WI38 (cell line): Measurements from ENCODE around the gene RNF207.

Experiments
- H3K4me3 ChIP-seq: 2 replicates; pipeline ENCODE4 v1.5.1; 2011; ENCODE audit warnings: low read depth, mild to moderate bottlenecking, control low read depth, low read length
- TF ChIP-seq, protein P1 (sequence below): IDR thresholded peaks from 2 replicates; pipeline ENCODE4 v1.5.1; 2012; ENCODE audit warnings: low read depth, mild to moderate bottlenecking, control low read depth, low read length

The RNF207 gene

GRCh38 chr1:6180707-6181311, 25.1 kb upstream of the RNF207 start:
- TF ChIP-seq, protein P1, sequence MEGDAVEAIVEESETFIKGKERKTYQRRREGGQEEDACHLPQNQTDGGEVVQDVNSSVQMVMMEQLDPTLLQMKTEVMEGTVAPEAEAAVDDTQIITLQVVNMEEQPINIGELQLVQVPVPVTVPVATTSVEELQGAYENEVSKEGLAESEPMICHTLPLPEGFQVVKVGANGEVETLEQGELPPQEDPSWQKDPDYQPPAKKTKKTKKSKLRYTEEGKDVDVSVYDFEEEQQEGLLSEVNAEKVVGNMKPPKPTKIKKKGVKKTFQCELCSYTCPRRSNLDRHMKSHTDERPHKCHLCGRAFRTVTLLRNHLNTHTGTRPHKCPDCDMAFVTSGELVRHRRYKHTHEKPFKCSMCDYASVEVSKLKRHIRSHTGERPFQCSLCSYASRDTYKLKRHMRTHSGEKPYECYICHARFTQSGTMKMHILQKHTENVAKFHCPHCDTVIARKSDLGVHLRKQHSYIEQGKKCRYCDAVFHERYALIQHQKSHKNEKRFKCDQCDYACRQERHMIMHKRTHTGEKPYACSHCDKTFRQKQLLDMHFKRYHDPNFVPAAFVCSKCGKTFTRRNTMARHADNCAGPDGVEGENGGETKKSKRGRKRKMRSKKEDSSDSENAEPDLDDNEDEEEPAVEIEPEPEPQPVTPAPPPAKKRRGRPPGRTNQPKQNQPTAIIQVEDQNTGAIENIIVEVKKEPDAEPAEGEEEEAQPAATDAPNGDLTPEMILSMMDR, result no peak
- H3K4me3 ChIP-seq, result no peak overlapping the region

DNA sequence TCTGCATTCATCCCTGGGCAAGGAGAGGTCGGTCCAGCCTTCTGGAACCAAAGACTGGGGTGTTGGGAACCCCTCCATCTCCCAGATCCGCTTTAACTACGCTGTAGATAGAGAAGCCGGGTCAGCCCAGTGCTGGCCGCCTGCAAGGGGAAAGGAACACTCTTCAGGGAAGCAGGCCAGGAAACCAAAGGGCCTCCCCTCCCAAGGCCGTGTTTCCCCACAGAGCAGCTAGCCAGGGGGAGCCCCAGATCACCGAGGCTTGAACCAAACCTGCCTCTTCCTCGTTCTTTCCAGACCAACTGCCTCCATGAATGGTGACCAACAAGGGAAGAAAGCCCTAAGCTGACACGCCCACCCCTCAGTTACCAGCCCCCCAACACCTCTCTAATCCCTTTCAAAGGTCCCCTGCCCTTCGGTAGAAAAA, 24.6 kb upstream of the RNF207 start:
- no peak overlapping the region for H3K4me3 ChIP-seq
- TF ChIP-seq, protein P1, result no peak

GRCh38 chr1:6183520-6183989, 22.4 kb upstream of the RNF207 start:
- no peak overlapping the region for H3K4me3 ChIP-seq
- TF ChIP-seq, protein P1, result no peak

DNA sequence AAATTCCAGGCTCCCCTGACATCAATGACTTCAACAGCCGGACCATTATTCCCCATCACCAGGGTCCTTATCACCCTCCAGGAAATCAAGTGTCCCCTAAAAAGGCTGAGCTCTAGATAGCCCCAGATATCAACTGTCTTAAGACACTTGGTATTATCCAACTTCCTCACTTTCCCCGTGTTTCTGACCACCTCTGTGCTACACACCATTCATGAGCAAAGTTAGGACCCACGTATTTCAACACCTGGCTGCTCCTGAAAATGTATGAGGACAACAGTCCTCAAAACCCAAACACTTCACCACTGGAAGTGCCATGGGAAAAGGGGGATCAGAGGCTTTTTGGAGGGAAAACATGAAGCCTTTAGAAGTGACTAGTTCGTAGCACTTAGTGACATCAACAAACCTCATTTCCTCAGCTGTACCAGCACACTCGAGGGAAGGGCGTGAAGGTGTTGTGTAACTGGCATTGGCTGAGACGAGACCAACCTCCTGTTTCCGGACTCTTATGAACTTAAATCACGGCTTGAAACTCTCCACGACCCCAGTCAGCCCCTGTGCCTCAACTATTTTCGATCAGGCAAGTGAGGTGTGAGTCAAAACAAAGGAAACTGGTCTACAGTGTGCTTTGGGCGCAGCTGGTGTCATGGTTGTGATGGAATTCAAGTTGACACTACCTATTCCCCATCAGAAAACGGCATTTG, 21.7 kb upstream of the RNF207 start:
- no peak overlapping the region for H3K4me3 ChIP-seq

GRCh38 chr1:6185151-6185550, 20.8 kb upstream of the RNF207 start:
- TF ChIP-seq, protein P1, result no peak
- no peak overlapping the region for H3K4me3 ChIP-seq

More for the DNA sequence above, 21.7 kb upstream of the RNF207 start:
- TF ChIP-seq, protein P1, result no peak

DNA sequence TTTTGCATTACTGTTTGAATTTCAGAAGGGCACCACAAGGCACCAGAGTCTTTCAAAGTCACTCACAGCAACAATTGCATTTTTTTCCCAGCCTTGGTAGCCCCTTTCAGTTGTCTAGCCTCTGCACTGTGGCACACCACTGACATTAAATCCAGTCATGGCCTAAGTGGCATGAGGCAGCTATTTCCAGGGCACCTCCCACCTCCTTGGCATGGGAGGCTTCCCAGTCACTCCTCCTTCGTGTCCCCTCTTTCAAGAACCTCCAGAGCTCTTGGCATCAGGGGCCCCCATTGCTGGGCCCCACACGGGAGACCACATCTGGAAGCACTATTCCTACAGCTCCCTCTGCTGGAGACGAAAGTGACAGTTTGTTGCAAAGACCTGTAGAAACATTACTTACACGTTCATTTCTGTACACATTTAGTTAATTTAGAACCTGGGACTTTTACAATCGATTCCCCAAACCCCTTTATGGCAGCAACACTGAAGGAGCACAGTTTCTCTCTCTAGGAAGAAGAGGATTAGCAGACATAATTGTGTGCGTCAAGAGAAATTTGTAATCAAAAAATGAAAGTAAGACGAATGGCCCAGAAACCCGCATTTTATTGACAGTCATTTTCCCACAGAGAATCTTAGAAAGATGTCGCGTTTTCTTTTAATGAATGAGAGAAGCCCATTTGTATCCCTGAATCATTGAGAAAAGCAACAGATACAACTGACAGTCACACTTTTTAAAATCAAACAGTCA, 20.1 kb upstream of the RNF207 start:
- H3K4me3 ChIP-seq, result no peak overlapping the region
- TF ChIP-seq, protein P1, result no peak
